ENCODE measurements around the gene AKT1.

AKT1 gene

DNA sequence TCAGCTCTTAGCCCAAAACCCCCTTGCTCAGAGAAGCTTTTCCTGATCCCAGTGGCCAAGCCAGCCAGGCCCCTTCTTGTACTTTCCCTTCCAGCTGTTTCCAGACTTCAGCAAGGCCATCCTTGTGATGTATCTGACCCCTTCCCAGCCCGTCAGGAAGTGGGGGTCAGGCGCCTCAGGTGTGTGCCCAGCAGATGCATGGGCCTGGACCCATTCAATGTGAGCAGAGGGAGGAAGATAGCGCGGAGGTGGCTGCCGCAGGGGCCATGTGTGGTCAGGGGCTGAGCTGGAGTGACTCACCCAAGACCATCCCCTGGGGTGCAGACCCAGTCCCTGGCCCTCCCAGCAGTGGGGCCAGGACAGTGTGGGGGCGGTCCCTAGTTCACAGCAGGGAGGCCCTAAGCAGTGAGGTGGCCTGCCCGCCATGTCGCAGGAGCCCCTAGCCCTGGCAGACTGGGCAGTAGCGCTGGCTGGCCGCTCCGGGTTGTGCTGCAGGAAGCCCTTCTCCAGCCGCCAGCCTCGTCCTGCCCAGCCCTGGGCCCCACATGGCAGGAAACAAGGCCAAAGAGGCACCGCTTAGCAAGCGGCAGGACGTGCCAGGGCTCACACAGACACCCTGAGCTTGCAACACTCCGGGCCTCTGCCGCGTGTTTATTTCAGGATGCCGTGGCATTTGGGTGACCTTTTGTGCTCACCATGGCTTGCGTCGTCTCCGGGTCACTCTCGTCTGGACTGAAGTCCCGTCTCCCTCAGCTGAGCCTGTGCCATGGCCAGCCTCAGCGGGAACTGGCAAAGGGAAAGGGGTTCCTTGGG is 59.5 kb downstream of the AKT1 start:
- H3K4me3 ChIP-seq (ENCODE audit: low read length) = no peak overlapping the region
- H3K79me2 ChIP-seq (ENCODE audit: low read length) = no peaks in the 10 kb centered on the region
- no peaks in the 10 kb centered on the region for H3K27me3 ChIP-seq (ENCODE audit: low read depth, low read length)
- no peak overlapping the region for H3K4me2 ChIP-seq (ENCODE audit: low read length)
- no peaks in the 10 kb centered on the region for H3K36me3 ChIP-seq (replicated peaks; ENCODE audit: low read depth, low read length)
- H3K9ac ChIP-seq (ENCODE audit: low read length) = no peak overlapping the region
- H4K20me1 ChIP-seq (ENCODE audit: insufficient read depth, low read length) = no peaks in the 10 kb centered on the region
- H3K27ac ChIP-seq (ENCODE audit: low read length) = no peak overlapping the region
- TF ChIP-seq, protein P1, sequence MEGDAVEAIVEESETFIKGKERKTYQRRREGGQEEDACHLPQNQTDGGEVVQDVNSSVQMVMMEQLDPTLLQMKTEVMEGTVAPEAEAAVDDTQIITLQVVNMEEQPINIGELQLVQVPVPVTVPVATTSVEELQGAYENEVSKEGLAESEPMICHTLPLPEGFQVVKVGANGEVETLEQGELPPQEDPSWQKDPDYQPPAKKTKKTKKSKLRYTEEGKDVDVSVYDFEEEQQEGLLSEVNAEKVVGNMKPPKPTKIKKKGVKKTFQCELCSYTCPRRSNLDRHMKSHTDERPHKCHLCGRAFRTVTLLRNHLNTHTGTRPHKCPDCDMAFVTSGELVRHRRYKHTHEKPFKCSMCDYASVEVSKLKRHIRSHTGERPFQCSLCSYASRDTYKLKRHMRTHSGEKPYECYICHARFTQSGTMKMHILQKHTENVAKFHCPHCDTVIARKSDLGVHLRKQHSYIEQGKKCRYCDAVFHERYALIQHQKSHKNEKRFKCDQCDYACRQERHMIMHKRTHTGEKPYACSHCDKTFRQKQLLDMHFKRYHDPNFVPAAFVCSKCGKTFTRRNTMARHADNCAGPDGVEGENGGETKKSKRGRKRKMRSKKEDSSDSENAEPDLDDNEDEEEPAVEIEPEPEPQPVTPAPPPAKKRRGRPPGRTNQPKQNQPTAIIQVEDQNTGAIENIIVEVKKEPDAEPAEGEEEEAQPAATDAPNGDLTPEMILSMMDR (IDR thresholded peaks at IDR 0.05; ENCODE audit: low read depth, low read length) = no peak
- TF ChIP-seq EZH2phosphoT487 (IDR thresholded peaks at IDR 0.05; ENCODE audit: low read depth) = no peak
- H3K4me1 ChIP-seq (ENCODE audit: low read length) = no peaks in the 10 kb centered on the region
- H3K9me3 ChIP-seq (ENCODE audit: insufficient read depth, low read length) = no peaks in the 10 kb centered on the region
- H2AFZ ChIP-seq (ENCODE audit: low read depth, low read length) = no peak overlapping the region

DNA sequence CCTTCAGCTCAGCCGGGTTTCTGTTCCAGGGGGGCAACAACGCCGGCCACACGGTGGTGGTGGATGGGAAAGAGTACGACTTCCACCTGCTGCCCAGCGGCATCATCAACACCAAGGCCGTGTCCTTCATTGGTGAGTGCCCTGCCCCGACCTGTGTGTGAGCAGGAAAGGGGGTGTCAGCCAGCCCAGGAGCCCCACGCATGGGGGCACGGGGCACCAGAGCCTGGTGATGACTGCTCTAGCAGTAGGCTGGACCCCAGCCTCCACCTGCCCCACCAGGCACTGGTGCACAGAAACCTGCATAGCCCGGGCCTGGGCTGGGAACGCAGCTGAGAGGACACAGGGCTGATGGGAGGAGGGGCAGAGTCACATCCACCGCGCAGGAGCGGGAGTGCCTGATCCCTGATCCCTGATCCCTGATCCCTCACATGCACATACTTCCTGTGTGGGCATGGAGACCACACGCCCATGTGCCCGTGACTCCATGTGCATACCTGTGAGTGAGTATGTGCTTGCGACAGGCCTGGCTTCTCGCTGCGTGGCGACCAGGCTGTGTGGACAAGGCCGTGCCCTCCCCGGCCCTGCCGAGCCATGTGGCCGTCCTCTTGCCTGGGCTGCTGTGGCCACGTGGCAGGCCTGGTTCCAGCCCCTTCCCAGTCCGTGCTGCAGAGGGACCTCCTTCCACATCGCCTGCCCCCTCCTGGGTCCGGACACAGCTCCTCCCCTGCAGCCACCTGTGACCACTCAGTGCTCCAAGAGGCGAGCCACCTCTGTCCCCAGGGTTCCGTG is 60.4 kb downstream of the AKT1 start:
- Histone ChIP-seq H3K4me3 (ENCODE audit: low read length) (no peak overlapping the region), H3K9me3 (ENCODE audit: insufficient read depth, low read length) (no peaks in the 10 kb centered on the region), H3K79me2 (ENCODE audit: low read length) (no peaks in the 10 kb centered on the region), H2AFZ (ENCODE audit: low read depth, low read length) (no peak overlapping the region), H3K27ac (ENCODE audit: low read length) (no peak overlapping the region), H3K9ac (ENCODE audit: low read length) (no peak overlapping the region), H3K27me3 (ENCODE audit: low read depth, low read length) (no peaks in the 10 kb centered on the region), H3K36me3 (replicated peaks; ENCODE audit: low read depth, low read length) (no peaks in the 10 kb centered on the region), H4K20me1 (ENCODE audit: insufficient read depth, low read length) (no peaks in the 10 kb centered on the region), H3K4me1 (ENCODE audit: low read length) (no peaks in the 10 kb centered on the region), H3K4me2 (ENCODE audit: low read length) (no peak overlapping the region)
- TF ChIP-seq, protein P1 (IDR thresholded peaks at IDR 0.05; ENCODE audit: low read depth, low read length) = no peak
- no peak for TF ChIP-seq EZH2phosphoT487 (IDR thresholded peaks at IDR 0.05; ENCODE audit: low read depth)

DNA sequence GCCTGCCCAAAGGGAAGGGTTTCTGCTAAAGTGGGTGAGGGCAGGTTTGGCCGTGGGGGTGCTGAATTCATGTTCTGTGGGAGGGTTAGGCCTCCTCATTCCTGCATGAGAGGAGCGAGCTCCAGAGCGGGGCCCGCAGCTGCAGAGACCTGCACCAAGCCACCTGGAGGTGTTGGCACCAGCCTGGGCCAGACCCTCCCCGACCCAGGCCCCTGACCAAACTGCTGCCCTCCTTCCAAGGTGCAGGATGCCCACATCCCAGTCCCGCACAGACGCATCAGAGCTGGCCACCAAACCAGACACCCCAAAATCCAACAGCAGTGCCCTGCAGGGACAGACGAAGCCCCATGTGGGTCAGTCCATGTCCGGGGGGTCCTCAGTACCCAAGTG is 61.0 kb downstream of the AKT1 start:
- Histone ChIP-seq H2AFZ (ENCODE audit: low read depth, low read length) (no peak overlapping the region), H3K4me3 (ENCODE audit: low read length) (no peak overlapping the region), H4K20me1 (ENCODE audit: insufficient read depth, low read length) (no peaks in the 10 kb centered on the region), H3K4me1 (ENCODE audit: low read length) (no peaks in the 10 kb centered on the region), H3K4me2 (ENCODE audit: low read length) (no peak overlapping the region), H3K36me3 (replicated peaks; ENCODE audit: low read depth, low read length) (no peaks in the 10 kb centered on the region), H3K27ac (ENCODE audit: low read length) (no peak overlapping the region), H3K79me2 (ENCODE audit: low read length) (no peaks in the 10 kb centered on the region), H3K27me3 (ENCODE audit: low read depth, low read length) (no peaks in the 10 kb centered on the region), H3K9me3 (ENCODE audit: insufficient read depth, low read length) (no peaks in the 10 kb centered on the region), H3K9ac (ENCODE audit: low read length) (no peak overlapping the region)
- TF ChIP-seq, protein P1 (IDR thresholded peaks at IDR 0.05; ENCODE audit: low read depth, low read length) = no peak
- TF ChIP-seq EZH2phosphoT487 (IDR thresholded peaks at IDR 0.05; ENCODE audit: low read depth) = no peak

DNA sequence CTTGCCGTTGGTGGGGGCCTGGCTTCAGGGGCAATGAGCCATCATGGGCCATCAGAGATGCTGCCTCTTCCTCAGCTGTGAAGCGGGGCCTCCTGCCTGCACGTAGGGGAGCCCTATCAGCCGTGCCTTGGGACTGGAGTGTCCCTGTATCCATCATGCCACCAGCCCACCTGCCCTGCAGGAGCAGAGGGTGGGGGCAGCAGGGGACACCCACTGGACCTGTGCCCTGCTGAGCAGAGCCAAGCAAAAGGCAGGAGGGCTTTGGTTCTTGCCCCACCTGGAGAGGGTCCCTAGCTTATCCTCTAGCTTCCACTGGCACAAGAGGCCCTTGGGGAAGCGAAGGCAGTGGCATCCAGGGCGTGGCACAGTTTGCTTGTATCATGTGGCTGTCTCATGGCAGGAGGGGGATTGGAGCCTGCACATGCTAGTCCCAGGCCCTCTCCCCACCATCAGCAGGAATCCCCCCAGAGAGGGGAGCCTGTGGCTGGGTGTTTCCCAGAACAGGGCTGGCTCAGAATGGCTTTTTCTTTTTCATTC is 61.4 kb downstream of the AKT1 start:
- no peaks in the 10 kb centered on the region for H3K27me3 ChIP-seq (ENCODE audit: low read depth, low read length)
- H3K9ac ChIP-seq (ENCODE audit: low read length) = no peak overlapping the region
- TF ChIP-seq EZH2phosphoT487 (IDR thresholded peaks at IDR 0.05; ENCODE audit: low read depth) = no peak
- TF ChIP-seq, protein P1 (IDR thresholded peaks at IDR 0.05; ENCODE audit: low read depth, low read length) = no peak
- no peaks in the 10 kb centered on the region for H3K79me2 ChIP-seq (ENCODE audit: low read length)
- H4K20me1 ChIP-seq (ENCODE audit: insufficient read depth, low read length) = no peaks in the 10 kb centered on the region
- H3K4me1 ChIP-seq (ENCODE audit: low read length) = no peaks in the 10 kb centered on the region
- no peaks in the 10 kb centered on the region for H3K36me3 ChIP-seq (replicated peaks; ENCODE audit: low read depth, low read length)
- H3K4me2 ChIP-seq (ENCODE audit: low read length) = no peak overlapping the region
- no peak overlapping the region for H3K27ac ChIP-seq (ENCODE audit: low read length)
- no peaks in the 10 kb centered on the region for H3K9me3 ChIP-seq (ENCODE audit: insufficient read depth, low read length)
- no peak overlapping the region for H2AFZ ChIP-seq (ENCODE audit: low read depth, low read length)
- no peak overlapping the region for H3K4me3 ChIP-seq (ENCODE audit: low read length)

Measured in OCI-LY3 (cell line).